Suprapubic skin (tissue), 4 donors: ENCODE data around the gene ACP3. TPM values are rescaled to one million over a fixed set of nuclear protein-coding genes. Genes with fewer than 3 reads are reported as not detected.
A peak's percentile ranks its signal among the peaks of the same experiment; 100 is the strongest.

Source experiments
- DNase-seq, 2 donors: peaks; one replicate each; pipeline ENCODE4 v3.0.0-alpha.2; 2019; ENCODE audit warnings: low spot score in 2 of 2
- H3K27ac ChIP-seq: fragments of 200-600 bp; sonication (generic); one replicate; pipeline ENCODE4 v1.5.1; 2019
- H3K27me3 ChIP-seq: fragments of 200-600 bp; sonication (generic); one replicate; pipeline ENCODE4 v1.5.1; 2019
- H3K36me3 ChIP-seq: fragments of 200-600 bp; sonication (generic); one replicate; pipeline ENCODE4 v1.5.1; 2019
- H3K4me1 ChIP-seq: fragments of 200-600 bp; sonication (generic); one replicate; pipeline ENCODE4 v1.5.1; 2019
- H3K4me3 ChIP-seq: fragments of 200-600 bp; sonication (generic); one replicate; pipeline ENCODE4 v1.5.1; 2019; ENCODE audit warnings: mild to moderate bottlenecking
- H3K9me3 ChIP-seq: fragments of 200-600 bp; sonication (generic); one replicate; pipeline ENCODE4 v1.5.1; 2019
- CTCF ChIP-seq, 2 donors: fragments of 200-600 bp in 1 of 2; fragments of 450-650 bp in 1 of 2; sonication (generic) in 1 of 2; IDR thresholded peaks; one replicate each; pipeline ENCODE4 v1.5.1; 2016 to 2019; ENCODE audit warnings: antibody characterized with exemption in 2 of 2, mild to moderate bottlenecking in 1 of 2, moderate library complexity in 1 of 2
- EP300 ChIP-seq: sonication (generic); formaldehyde crosslinking; IDR thresholded peaks from one replicate; pipeline ENCODE4 v1.6.1; 2017; ENCODE audit warnings: antibody characterized with exemption
- POLR2A ChIP-seq, 2 donors: fragments of 450-650 bp; IDR thresholded peaks; one replicate each; pipeline ENCODE4 v1.6.1; 2017; ENCODE audit warnings: antibody characterized with exemption in 2 of 2, mild to moderate bottlenecking in 2 of 2, moderate library complexity in 2 of 2
- POLR2AphosphoS5 ChIP-seq, 3 donors: sonication (generic); formaldehyde crosslinking; IDR thresholded peaks; one replicate each; pipeline ENCODE4 v1.6.1; 2017; ENCODE audit warnings: antibody characterized with exemption in 3 of 3
- WGBS: methylation state at CpG from one replicate; pipeline ENCODE4 v1.1.5; 2018; 5-methylcytosine and 5-hydroxymethylcytosine counted together
- total RNA-seq, 4 donors: library from RNA; depleted of rRNA; stranded (reverse); fragments of >200 nt; gene quantifications; one replicate each; pipeline ENCODE4 v1.1.0, GENCODE V29; 2016

The ACP3 gene
- total RNA-seq, 4 donors from 2014 or later, result 38.2 to 71.7 (median 60.1) TPM

- H3K4me3 ChIP-seq, result no peak overlapping the region
- H3K27ac ChIP-seq, result no peak overlapping the region
- H3K4me1 ChIP-seq, result peaks cover under 1% of the 10 kb centered on the region
- DNase-seq, result no peak
- H3K36me3 ChIP-seq, result no peaks in the 10 kb centered on the region
- 88% methylated on average over 3 of the region's 3 CpGs for WGBS
- H3K9me3 ChIP-seq, result no peaks in the 10 kb centered on the region
- no peaks in the 10 kb centered on the region for H3K27me3 ChIP-seq
- TF ChIP-seq POLR2A (IDR thresholded peaks at IDR 0.05), result no peak
- TF ChIP-seq POLR2AphosphoS5 (IDR thresholded peaks at IDR 0.05), result no peak
- TF ChIP-seq CTCF (IDR thresholded peaks at IDR 0.05), result no peak
- no peak for TF ChIP-seq EP300
Measured at GRCh38 chr3:132311316-132311715, 5.9 kb upstream of the ACP3 start.

GRCh38 chr3:132311841-132312240, 5.4 kb upstream of the ACP3 start:
- H3K36me3 ChIP-seq, result no peaks in the 10 kb centered on the region
- no peak overlapping the region for H3K27ac ChIP-seq
- no peak for DNase-seq
- TF ChIP-seq EP300, result no peak
- TF ChIP-seq CTCF (IDR thresholded peaks at IDR 0.05), result no peak
- no peak for TF ChIP-seq POLR2AphosphoS5 (IDR thresholded peaks at IDR 0.05)
- TF ChIP-seq POLR2A (IDR thresholded peaks at IDR 0.05), result no peak
- H3K9me3 ChIP-seq, result no peaks in the 10 kb centered on the region
- 84% methylated on average over 2 of the region's 2 CpGs for WGBS
- H3K27me3 ChIP-seq, result no peaks in the 10 kb centered on the region
- peaks cover 5% of the 10 kb centered on the region for H3K4me1 ChIP-seq
- no peak overlapping the region for H3K4me3 ChIP-seq

GRCh38 chr3:132315851-132316250, 1.4 kb upstream of the ACP3 start:
- no peak for TF ChIP-seq CTCF (IDR thresholded peaks at IDR 0.05)
- no peak for TF ChIP-seq EP300
- no peak for TF ChIP-seq POLR2A (IDR thresholded peaks at IDR 0.05)

GRCh38 chr3:132318451-132318850, 1.2 kb downstream of the ACP3 start:
- H3K4me3 ChIP-seq, result peak overlapping the region; percentile 29
- TF ChIP-seq CTCF (IDR thresholded peaks at IDR 0.05) (no peak), POLR2A (IDR thresholded peaks at IDR 0.05) (no peak), EP300 (no peak), POLR2AphosphoS5 (IDR thresholded peaks at IDR 0.05) (no peak)
- WGBS, result 29% methylated on average over 1 of the region's 1 CpG

More at GRCh38 chr3:132315851-132316250, 1.4 kb upstream of the ACP3 start:
- WGBS, result 58% methylated on average over 1 of the region's 1 CpG
- H3K27me3 ChIP-seq, result no peaks in the 10 kb centered on the region
- H3K36me3 ChIP-seq, result no peaks in the 10 kb centered on the region
- peaks cover 36% of the 10 kb centered on the region for H3K4me1 ChIP-seq
- no peaks in the 10 kb centered on the region for H3K9me3 ChIP-seq
- no peak for DNase-seq
- H3K4me3 ChIP-seq, result no peak overlapping the region
- no peak overlapping the region for H3K27ac ChIP-seq

GRCh38 chr3:132321304-132321703, 4.1 kb downstream of the ACP3 start:
- Histone ChIP-seq H3K4me3 (no peak overlapping the region), H3K27ac (no peak overlapping the region), H3K27me3 (no peaks in the 10 kb centered on the region), H3K4me1 (peaks cover 56% of the 10 kb centered on the region), H3K9me3 (no peaks in the 10 kb centered on the region), H3K36me3 (no peaks in the 10 kb centered on the region)
- WGBS, result 52% methylated on average over 3 of the region's 3 CpGs
- TF ChIP-seq CTCF (IDR thresholded peaks at IDR 0.05), result no peak
- no peak for TF ChIP-seq EP300
- no peak for TF ChIP-seq POLR2A (IDR thresholded peaks at IDR 0.05)
- no peak for TF ChIP-seq POLR2AphosphoS5 (IDR thresholded peaks at IDR 0.05)
- DNase-seq, result no peak

More at GRCh38 chr3:132318451-132318850, 1.2 kb downstream of the ACP3 start:
- Histone ChIP-seq H3K36me3 (no peaks in the 10 kb centered on the region), H3K9me3 (no peaks in the 10 kb centered on the region), H3K4me1 (peaks cover 38% of the 10 kb centered on the region), H3K27me3 (no peaks in the 10 kb centered on the region), H3K27ac (peak overlapping the region; percentile 86)
- no peak for DNase-seq
